HCT116 (cell line): Measurements from ENCODE around the gene KCNIP3.

ENCODE experiments used
- CTCF ChIP-seq, 3 experiments: fragments of 200-600 bp in 1 of 3; sonication (generic) in 1 of 3; IDR thresholded peaks in 2 of 3; conservative IDR thresholded peaks in 1 of 3; 2 replicates each; pipeline ENCODE4 v1.5.1; 2012 to 2017; ENCODE audit warnings: low read depth in 2 of 3, low read length in 2 of 3, antibody characterized with exemption in 1 of 3, borderline replicate concordance in 1 of 3, control low read depth in 1 of 3, mild to moderate bottlenecking in 1 of 3, mixed read lengths in 1 of 3, mixed run types in 1 of 3, moderate library complexity in 1 of 3; ENCODE audit not compliant: insufficient read depth in 1 of 3
- EZH2phosphoT487 ChIP-seq: fragments of 200-600 bp; IDR thresholded peaks from 2 replicates; pipeline ENCODE4 v1.6.1; 2018; ENCODE audit warnings: antibody characterized with exemption, borderline replicate concordance
- POLR2A ChIP-seq: IDR thresholded peaks from 2 replicates; pipeline ENCODE4 v1.7.0; 2011; ENCODE audit warnings: borderline replicate concordance; ENCODE audit not compliant: insufficient read depth, insufficient read length; ENCODE audit errors: extremely low read depth
- RAD21 ChIP-seq: IDR thresholded peaks from 2 replicates; pipeline ENCODE4 v1.6.1; 2012; ENCODE audit warnings: low read depth, mild to moderate bottlenecking
- REST ChIP-seq: IDR thresholded peaks from 2 replicates; pipeline ENCODE4 v1.6.1; 2012; ENCODE audit warnings: low read depth

GRCh38 chr2:95372845-95373244, 75.7 kb downstream of the KCNIP3 start:
- TF ChIP-seq EZH2phosphoT487 (no peak), CTCF (IDR thresholded peaks at IDR 0.05 in 2 of 3, conservative IDR thresholded peaks at IDR 0.05 in 1 of 3; ENCODE audit: borderline replicate concordance in 1 of 3, insufficient read depth in 1 of 3, low read depth in 2 of 3, low read length in 2 of 3) (no peak), REST (no peak), POLR2A (no peak), RAD21 (no peak)
